ENCODE results near the gene MTPN. TPM values are rescaled to one million over a fixed set of nuclear protein-coding genes. Genes with fewer than 3 reads are reported as not detected.

The MTPN gene
- total and polyA plus RNA-seq, 8 donors, result 33.2 to 99.3 (median 59.4) TPM

DNA sequence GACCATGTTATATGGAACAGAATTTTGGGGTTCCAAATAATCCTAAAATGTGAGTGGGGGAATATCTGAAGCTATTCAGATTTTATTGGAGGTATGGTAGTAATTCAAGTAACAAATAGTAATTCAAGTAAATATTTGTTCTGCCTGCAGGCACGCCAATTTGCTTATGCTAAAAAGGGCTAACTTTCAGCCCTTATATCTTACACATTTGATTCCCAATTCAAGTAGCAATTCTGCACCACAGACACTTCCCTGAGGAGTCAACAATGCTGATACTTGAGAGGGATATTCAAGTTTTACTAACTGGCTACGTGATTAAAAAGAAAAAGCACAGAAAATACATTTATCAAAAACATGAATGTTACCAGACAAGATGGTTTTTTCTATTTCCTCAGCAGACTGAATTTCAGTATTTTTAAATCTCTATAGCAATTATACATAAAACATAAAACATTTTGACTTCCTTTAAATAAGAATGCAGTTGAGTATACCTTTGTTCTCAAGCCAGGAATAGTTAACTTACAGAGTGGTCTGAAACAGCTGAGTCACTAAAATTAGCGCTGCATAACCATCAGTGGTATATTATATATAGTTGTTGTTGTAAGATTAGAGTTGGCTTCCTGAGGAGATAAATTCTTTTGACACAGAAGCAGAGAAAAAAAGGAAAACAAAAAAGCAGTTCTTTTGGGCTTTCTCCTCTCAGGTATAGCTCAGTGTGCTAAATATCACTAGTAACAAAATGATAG, 33.9 kb downstream of the MTPN start:
- Histone ChIP-seq H3K9me3 (no peaks in the 10 kb centered on the region), H3K27me3 (no peaks in the 10 kb centered on the region), H3K36me3 (peaks cover 0 to 19% (median 14%) of the 10 kb centered on the region in 4 donors), H3K4me3 (no peak overlapping the region), H3K27ac (no peak overlapping the region), H3K4me1 (peaks cover 0 to 27% (median 11%) of the 10 kb centered on the region in 4 donors)
- intact Hi-C loops (cut with DNase I; ENCODE audit: low total_unique reads), result no loop called here
- no peak for DNase-seq
- WGBS, 5 donors, result 51 to 65% (median 60%) methylated on average over 3 of the region's 3 CpGs
- TF ChIP-seq, protein P1, sequence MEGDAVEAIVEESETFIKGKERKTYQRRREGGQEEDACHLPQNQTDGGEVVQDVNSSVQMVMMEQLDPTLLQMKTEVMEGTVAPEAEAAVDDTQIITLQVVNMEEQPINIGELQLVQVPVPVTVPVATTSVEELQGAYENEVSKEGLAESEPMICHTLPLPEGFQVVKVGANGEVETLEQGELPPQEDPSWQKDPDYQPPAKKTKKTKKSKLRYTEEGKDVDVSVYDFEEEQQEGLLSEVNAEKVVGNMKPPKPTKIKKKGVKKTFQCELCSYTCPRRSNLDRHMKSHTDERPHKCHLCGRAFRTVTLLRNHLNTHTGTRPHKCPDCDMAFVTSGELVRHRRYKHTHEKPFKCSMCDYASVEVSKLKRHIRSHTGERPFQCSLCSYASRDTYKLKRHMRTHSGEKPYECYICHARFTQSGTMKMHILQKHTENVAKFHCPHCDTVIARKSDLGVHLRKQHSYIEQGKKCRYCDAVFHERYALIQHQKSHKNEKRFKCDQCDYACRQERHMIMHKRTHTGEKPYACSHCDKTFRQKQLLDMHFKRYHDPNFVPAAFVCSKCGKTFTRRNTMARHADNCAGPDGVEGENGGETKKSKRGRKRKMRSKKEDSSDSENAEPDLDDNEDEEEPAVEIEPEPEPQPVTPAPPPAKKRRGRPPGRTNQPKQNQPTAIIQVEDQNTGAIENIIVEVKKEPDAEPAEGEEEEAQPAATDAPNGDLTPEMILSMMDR (IDR thresholded peaks at IDR 0.05), result no peak

- TF ChIP-seq POLR2A (IDR thresholded peaks at IDR 0.05) (no peak), POLR2AphosphoS5 (IDR thresholded peaks at IDR 0.05) (no peak), EP300 (IDR thresholded peaks at IDR 0.05) (no peak)
- TF ChIP-seq, protein P1 (IDR thresholded peaks at IDR 0.05), result no peak
- Histone ChIP-seq H3K27me3 (no peaks in the 10 kb centered on the region), H3K9me3 (no peaks in the 10 kb centered on the region), H3K4me1 (peaks cover 0 to 30% (median 16%) of the 10 kb centered on the region in 4 donors), H3K27ac (no peak overlapping the region), H3K36me3 (peaks cover 0 to 19% (median 14%) of the 10 kb centered on the region in 4 donors), H3K4me3 (no peak overlapping the region)
- WGBS, 5 donors, result 91 to 98% (median 96%) methylated on average over 2 of the region's 2 CpGs
- intact Hi-C loops (cut with DNase I; ENCODE audit: low total_unique reads), result no loop called here
- no peak for DNase-seq
Observed at GRCh38 chr7:135942614-135943013, 34.5 kb downstream of the MTPN start.

DNA sequence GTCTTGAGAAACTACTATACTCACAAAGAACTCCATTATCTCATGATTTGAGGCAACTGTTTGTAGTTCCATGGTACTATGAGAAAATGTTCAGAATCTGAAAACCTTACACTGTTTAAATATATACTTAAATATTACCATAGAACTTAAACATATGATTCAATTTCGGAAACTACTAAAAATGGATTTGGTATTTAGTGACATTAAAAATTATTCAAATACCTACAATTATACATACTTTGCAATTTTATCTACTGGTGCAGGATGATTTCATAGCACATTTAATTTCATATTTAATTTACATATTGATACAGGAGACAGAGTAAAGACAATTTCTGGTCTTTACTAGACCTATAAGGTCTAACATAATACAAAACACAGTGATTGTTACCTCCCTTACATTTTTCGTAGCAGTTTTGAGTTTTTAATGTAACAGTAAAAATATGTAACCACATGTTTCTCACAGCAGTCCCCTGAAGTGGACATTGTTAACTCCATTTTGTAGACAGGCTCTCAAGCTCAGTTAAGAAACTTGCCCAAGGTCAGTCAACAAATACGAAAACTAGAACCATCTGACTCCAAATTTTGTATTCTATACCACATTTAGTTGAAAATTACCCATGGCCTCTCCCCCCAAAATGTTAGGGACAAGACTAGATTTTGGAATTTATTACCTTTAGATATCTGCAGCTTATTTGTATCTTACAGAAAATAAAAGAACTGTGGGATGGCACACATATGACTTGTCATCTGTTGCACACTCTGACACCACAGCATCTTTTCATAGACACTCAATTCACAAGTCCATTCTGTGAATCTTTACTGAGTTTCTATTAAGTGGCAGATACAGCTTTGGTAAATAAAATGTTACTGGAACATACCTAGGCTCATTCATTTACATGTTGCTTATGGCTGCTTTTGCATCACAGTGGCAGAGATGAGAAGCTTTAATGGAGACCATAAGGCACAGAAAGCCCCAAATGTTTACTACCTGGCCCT, 36.8 kb downstream of the MTPN start:
- 95 to 98% (median 97%) methylated on average over 3 of the region's 3 CpGs for WGBS, 5 donors
- no peak overlapping the region for H3K27ac ChIP-seq

More for the DNA sequence above, 36.8 kb downstream of the MTPN start:
- H3K36me3 ChIP-seq, result peaks cover 0 to 10% (median 0%) of the 10 kb centered on the region in 4 donors
- no peak for DNase-seq
- TF ChIP-seq POLR2AphosphoS5 (IDR thresholded peaks at IDR 0.05), result no peak
- no peak for TF ChIP-seq POLR2A (IDR thresholded peaks at IDR 0.05)
- TF ChIP-seq, protein P1 (IDR thresholded peaks at IDR 0.05), result no peak
- TF ChIP-seq EP300 (IDR thresholded peaks at IDR 0.05), result no peak
- H3K27me3 ChIP-seq, result no peaks in the 10 kb centered on the region
- no peak overlapping the region for H3K4me3 ChIP-seq
- H3K9me3 ChIP-seq, result no peaks in the 10 kb centered on the region
- H3K4me1 ChIP-seq, result peaks cover 0 to 43% (median 25%) of the 10 kb centered on the region in 4 donors
- intact Hi-C loops (cut with DNase I; ENCODE audit: low total_unique reads), result no loop called here
